SU-DHL-6 (cell line): ENCODE results near the gene RSPH9.

ENCODE experiments used
- CTCF ChIP-seq: fragments of 200-600 bp; sonication (generic); IDR thresholded peaks from one replicate; pipeline ENCODE4 v1.5.1; 2017; ENCODE audit warnings: antibody characterized with exemption, mild to moderate bottlenecking, low read length, moderate library complexity; ENCODE audit not compliant: insufficient read depth, poor library complexity, severe bottlenecking
- EZH2phosphoT487 ChIP-seq: fragments of 200-600 bp; sonication (generic), shearing (Covaris generic); conservative IDR thresholded peaks from 2 replicates; pipeline ENCODE4 v1.6.1; 2018; ENCODE audit warnings: mild to moderate bottlenecking, antibody characterized with exemption, low read length, moderate library complexity, mixed read lengths

- TF ChIP-seq CTCF, result no peak
- TF ChIP-seq EZH2phosphoT487, result no peak
Measured at GRCh38 chr6:43702534-43703440, 58.0 kb downstream of the RSPH9 start.
